C4-2B (cell line): Measurements from ENCODE around the gene KLHL14.

Source experiments
- H3K27ac ChIP-seq: fragments of 450-650 bp; 2 replicates; pipeline ENCODE4 v1.5.1; 2017
- CTCF ChIP-seq: fragments of 450-650 bp; conservative IDR thresholded peaks from 2 replicates; pipeline ENCODE4 v1.5.1; 2017; ENCODE audit warnings: mild to moderate bottlenecking
- ZFX ChIP-seq: fragments of 450-650 bp; IDR thresholded peaks from 2 replicates; pipeline ENCODE4 v1.6.1; 2017

Gene KLHL14

GRCh38 chr18:32759611-32760167 lies 13.1 kb downstream of the KLHL14 start:
- H3K27ac ChIP-seq: no peak overlapping the region
- TF ChIP-seq ZFX (no peak), CTCF (no peak)

- TF ChIP-seq CTCF: no peak
- TF ChIP-seq ZFX: no peak
- no peak overlapping the region for H3K27ac ChIP-seq
Measured at GRCh38 chr18:32754508-32755263, 18.1 kb downstream of the KLHL14 start.

- TF ChIP-seq ZFX (no peak), CTCF (no peak)
- no peak overlapping the region for H3K27ac ChIP-seq
Measured at GRCh38 chr18:32753656-32754260, 19.1 kb downstream of the KLHL14 start.

GRCh38 chr18:32750328-32750727 lies 22.5 kb downstream of the KLHL14 start:
- TF ChIP-seq ZFX: no peak
- TF ChIP-seq CTCF: no peak
- no peak overlapping the region for H3K27ac ChIP-seq

- TF ChIP-seq ZFX (no peak), CTCF (no peak)
- H3K27ac ChIP-seq: no peak overlapping the region
Measured at GRCh38 chr18:32749809-32750208, 23.0 kb downstream of the KLHL14 start.

GRCh38 chr18:32742579-32742978 lies 30.2 kb downstream of the KLHL14 start:
- H3K27ac ChIP-seq: no peak overlapping the region
- no peak for TF ChIP-seq CTCF
- TF ChIP-seq ZFX: no peak

GRCh38 chr18:32735781-32736180 lies 37.0 kb downstream of the KLHL14 start:
- H3K27ac ChIP-seq: no peak overlapping the region
- no peak for TF ChIP-seq ZFX
- TF ChIP-seq CTCF: no peak
